ENCODE measurements around the gene FAM229A. TPM values are rescaled to one million over a fixed set of nuclear protein-coding genes. Genes with fewer than 3 reads are reported as not detected.

FAM229A gene
- total and polyA plus RNA-seq, 9 of the 15 experiments (the other 6 are each of a cell fraction or from before 2014, with no cell fraction given) = 0.04 to 21.6 (median 7.4) TPM

DNA sequence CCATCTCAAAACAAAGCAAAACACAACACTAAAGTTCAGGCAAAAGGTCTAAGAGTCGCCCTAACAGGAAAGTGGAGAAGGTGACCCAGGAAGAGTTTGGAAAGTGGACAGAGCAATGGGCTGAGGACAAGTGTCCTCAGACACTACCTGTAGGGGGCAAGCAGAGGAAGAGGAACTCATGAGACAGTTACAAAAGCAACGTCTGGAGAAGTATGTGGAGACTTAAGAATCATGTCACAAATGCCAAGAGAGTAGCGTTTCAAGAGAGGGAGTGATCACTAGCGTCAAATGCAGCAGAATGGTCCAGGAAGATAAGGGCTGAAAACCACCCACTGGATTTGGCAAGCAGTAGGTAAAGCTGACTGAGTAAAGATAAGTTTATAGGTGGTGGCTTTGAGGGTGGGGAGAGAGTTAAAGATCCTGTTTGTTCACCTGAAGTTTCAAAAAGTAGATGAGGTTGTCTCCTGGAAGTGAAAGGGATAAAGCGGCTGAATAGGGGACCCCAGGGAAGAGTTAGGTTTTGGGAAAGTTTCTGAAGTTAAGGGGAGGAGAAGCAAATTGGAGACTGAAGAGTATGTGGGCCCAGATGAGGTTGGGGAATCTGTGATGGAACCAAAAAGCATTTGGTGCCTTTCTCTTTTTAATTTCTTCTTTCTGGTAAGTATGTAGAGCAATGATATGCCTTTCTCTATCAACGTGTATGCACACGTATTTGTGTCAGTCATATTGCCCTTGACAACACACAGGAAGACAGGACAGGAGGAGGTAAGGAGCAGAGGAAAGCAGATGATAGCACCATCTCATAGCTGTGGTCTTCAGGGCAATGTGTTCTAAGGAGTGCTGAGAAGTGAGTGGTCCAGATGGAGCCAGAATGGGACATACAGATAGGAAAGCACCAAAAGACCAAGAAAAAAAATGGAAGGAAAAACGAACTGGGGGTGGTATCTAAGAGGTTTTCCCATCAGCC is 28.9 kb upstream of the FAM229A start (continued):
- TF ChIP-seq, protein P1, sequence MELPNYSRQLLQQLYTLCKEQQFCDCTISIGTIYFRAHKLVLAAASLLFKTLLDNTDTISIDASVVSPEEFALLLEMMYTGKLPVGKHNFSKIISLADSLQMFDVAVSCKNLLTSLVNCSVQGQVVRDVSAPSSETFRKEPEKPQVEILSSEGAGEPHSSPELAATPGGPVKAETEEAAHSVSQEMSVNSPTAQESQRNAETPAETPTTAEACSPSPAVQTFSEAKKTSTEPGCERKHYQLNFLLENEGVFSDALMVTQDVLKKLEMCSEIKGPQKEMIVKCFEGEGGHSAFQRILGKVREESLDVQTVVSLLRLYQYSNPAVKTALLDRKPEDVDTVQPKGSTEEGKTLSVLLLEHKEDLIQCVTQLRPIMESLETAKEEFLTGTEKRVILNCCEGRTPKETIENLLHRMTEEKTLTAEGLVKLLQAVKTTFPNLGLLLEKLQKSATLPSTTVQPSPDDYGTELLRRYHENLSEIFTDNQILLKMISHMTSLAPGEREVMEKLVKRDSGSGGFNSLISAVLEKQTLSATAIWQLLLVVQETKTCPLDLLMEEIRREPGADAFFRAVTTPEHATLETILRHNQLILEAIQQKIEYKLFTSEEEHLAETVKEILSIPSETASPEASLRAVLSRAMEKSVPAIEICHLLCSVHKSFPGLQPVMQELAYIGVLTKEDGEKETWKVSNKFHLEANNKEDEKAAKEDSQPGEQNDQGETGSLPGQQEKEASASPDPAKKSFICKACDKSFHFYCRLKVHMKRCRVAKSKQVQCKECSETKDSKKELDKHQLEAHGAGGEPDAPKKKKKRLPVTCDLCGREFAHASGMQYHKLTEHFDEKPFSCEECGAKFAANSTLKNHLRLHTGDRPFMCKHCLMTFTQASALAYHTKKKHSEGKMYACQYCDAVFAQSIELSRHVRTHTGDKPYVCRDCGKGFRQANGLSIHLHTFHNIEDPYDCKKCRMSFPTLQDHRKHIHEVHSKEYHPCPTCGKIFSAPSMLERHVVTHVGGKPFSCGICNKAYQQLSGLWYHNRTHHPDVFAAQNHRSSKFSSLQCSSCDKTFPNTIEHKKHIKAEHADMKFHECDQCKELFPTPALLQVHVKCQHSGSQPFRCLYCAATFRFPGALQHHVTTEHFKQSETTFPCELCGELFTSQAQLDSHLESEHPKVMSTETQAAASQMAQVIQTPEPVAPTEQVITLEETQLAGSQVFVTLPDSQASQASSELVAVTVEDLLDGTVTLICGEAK (IDR thresholded peaks at IDR 0.05) = peak; percentile 59
- TF ChIP-seq, protein P1 (CRISPR knock-in tag; IDR thresholded peaks at IDR 0.05) = no peak
- TF ChIP-seq SRSF1 (IDR thresholded peaks at IDR 0.05; ENCODE audit: low read depth, low read length) = no peak
- TF ChIP-seq DIDO1 (tag; IDR thresholded peaks at IDR 0.05; ENCODE audit: low read depth) = no peak
- TF ChIP-seq BCOR (IDR thresholded peaks at IDR 0.05) = peak; percentile 93
- no peak for TF ChIP-seq NFYB (IDR thresholded peaks at IDR 0.05; ENCODE audit: extremely low read depth, insufficient read length)
- TF ChIP-seq, protein P2, sequence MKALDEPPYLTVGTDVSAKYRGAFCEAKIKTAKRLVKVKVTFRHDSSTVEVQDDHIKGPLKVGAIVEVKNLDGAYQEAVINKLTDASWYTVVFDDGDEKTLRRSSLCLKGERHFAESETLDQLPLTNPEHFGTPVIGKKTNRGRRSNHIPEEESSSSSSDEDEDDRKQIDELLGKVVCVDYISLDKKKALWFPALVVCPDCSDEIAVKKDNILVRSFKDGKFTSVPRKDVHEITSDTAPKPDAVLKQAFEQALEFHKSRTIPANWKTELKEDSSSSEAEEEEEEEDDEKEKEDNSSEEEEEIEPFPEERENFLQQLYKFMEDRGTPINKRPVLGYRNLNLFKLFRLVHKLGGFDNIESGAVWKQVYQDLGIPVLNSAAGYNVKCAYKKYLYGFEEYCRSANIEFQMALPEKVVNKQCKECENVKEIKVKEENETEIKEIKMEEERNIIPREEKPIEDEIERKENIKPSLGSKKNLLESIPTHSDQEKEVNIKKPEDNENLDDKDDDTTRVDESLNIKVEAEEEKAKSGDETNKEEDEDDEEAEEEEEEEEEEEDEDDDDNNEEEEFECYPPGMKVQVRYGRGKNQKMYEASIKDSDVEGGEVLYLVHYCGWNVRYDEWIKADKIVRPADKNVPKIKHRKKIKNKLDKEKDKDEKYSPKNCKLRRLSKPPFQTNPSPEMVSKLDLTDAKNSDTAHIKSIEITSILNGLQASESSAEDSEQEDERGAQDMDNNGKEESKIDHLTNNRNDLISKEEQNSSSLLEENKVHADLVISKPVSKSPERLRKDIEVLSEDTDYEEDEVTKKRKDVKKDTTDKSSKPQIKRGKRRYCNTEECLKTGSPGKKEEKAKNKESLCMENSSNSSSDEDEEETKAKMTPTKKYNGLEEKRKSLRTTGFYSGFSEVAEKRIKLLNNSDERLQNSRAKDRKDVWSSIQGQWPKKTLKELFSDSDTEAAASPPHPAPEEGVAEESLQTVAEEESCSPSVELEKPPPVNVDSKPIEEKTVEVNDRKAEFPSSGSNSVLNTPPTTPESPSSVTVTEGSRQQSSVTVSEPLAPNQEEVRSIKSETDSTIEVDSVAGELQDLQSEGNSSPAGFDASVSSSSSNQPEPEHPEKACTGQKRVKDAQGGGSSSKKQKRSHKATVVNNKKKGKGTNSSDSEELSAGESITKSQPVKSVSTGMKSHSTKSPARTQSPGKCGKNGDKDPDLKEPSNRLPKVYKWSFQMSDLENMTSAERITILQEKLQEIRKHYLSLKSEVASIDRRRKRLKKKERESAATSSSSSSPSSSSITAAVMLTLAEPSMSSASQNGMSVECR (CRISPR knock-in tag; IDR thresholded peaks at IDR 0.05) = 0 out of 2 replicates have a peak, but pooled peaks have one; percentile 24
- TF ChIP-seq TCF7 (IDR thresholded peaks at IDR 0.05; ENCODE audit: borderline replicate concordance) = no peak
- peak; percentile 67 to 75; a peak in 3 of 4 replicates for TF ChIP-seq TEAD1 (CRISPR knock-in tag; IDR thresholded peaks at IDR 0.05)
- TF ChIP-seq YY1 (IDR thresholded peaks at IDR 0.05; ENCODE audit: borderline replicate concordance in 1 of 3, control insufficient read depth in 1 of 3, extremely low read depth in 1 of 3, insufficient read depth in 3 of 3, insufficient read length in 1 of 3, insufficient replicate concordance in 2 of 3, low read depth in 1 of 3, low read length in 2 of 3) = no peak
- 0 out of 4 replicates have a peak, but pooled peaks of 1 of the 2 experiments have one; percentile 16 for TF ChIP-seq NRF1 (conservative IDR thresholded peaks at IDR 0.05 in 1 of 2, IDR thresholded peaks at IDR 0.05 in 1 of 2)

Data from K562 (cell line).